ENCODE results near the gene USP14.

Gene USP14

GRCh38 chr18:159933-160332, 1.6 kb downstream of the USP14 start:
- no peak for DNase-seq (ENCODE audit: low read depth in 2 of 2)

GRCh38 chr18:160831-161570, 2.6 kb downstream of the USP14 start:
- no peak for DNase-seq (ENCODE audit: low read depth in 2 of 2)

- no peak for DNase-seq (ENCODE audit: low read depth in 2 of 2)
Observed at GRCh38 chr18:172361-172760, 14.0 kb downstream of the USP14 start.

- no peak for DNase-seq (ENCODE audit: low read depth in 2 of 2)
Observed at GRCh38 chr18:179499-179898, 21.1 kb downstream of the USP14 start.

GRCh38 chr18:181711-182110, 23.4 kb downstream of the USP14 start:
- DNase-seq (ENCODE audit: low read depth in 2 of 2), result no peak

- DNase-seq (ENCODE audit: low read depth in 2 of 2), result no peak
Observed at GRCh38 chr18:183769-184168, 25.4 kb downstream of the USP14 start.

- no peak for DNase-seq (ENCODE audit: low read depth in 2 of 2)
Observed at GRCh38 chr18:189254-189653, 30.9 kb downstream of the USP14 start.

- DNase-seq (ENCODE audit: low read depth in 2 of 2), result no peak
Observed at GRCh38 chr18:191725-192124, 33.4 kb downstream of the USP14 start.

- DNase-seq (ENCODE audit: low read depth in 2 of 2), result no peak
Observed at GRCh38 chr18:192801-193200, 34.4 kb downstream of the USP14 start.

- no peak for DNase-seq (ENCODE audit: low read depth in 2 of 2)
Observed at GRCh38 chr18:195651-196050, 37.3 kb downstream of the USP14 start.

- DNase-seq (ENCODE audit: low read depth in 2 of 2), result no peak
Observed at GRCh38 chr18:199214-199613, 40.9 kb downstream of the USP14 start.

GRCh38 chr18:199768-200167, 41.4 kb downstream of the USP14 start:
- DNase-seq (ENCODE audit: low read depth in 2 of 2), result no peak

- DNase-seq (ENCODE audit: low read depth in 2 of 2), result no peak
Observed at GRCh38 chr18:210075-210474, 51.7 kb downstream of the USP14 start.

- no peak for DNase-seq (ENCODE audit: low read depth in 2 of 2)
Observed at GRCh38 chr18:210733-211132, 52.4 kb downstream of the USP14 start.

- DNase-seq (ENCODE audit: low read depth in 2 of 2), result no peak
Observed at GRCh38 chr18:211582-211981, 53.2 kb downstream of the USP14 start.

GRCh38 chr18:212780-213179, 54.4 kb downstream of the USP14 start:
- DNase-seq (ENCODE audit: low read depth in 2 of 2), result no peak

GRCh38 chr18:213505-213904, 55.1 kb downstream of the USP14 start:
- DNase-seq (ENCODE audit: low read depth in 2 of 2), result no peak

GRCh38 chr18:213966-214365, 55.6 kb downstream of the USP14 start:
- DNase-seq (ENCODE audit: low read depth in 2 of 2), result no peak

GRCh38 chr18:215448-216010, 57.2 kb downstream of the USP14 start:
- no peak for DNase-seq (ENCODE audit: low read depth in 2 of 2)

GRCh38 chr18:217532-218336, 59.4 kb downstream of the USP14 start:
- no peak for DNase-seq (ENCODE audit: low read depth in 2 of 2)

GRCh38 chr18:220708-221107, 62.4 kb downstream of the USP14 start:
- DNase-seq (ENCODE audit: low read depth in 2 of 2), result no peak

- no peak for DNase-seq (ENCODE audit: low read depth in 2 of 2)
Observed at GRCh38 chr18:225745-226144, 67.4 kb downstream of the USP14 start.

GRCh38 chr18:227374-227773, 69.0 kb downstream of the USP14 start:
- no peak for DNase-seq (ENCODE audit: low read depth in 2 of 2)
